Endothelial cell of umbilical vein (primary cell): ENCODE data around the gene PARD3B. TPM values are rescaled to one million over a fixed set of nuclear protein-coding genes. Genes with fewer than 3 reads are reported as not detected.

ENCODE experiments used
- BruUV-seq: library from RNA; stranded (reverse); fragments of 400-500 nt; replicated peaks from 2 replicates; lab custom pipeline; 2021; lab: Mats Ljungman, UMichigan
- CTCF ChIA-PET: fragments of 300-600, 350-600 bp; sonication (Branson Sonifier 250); formaldehyde crosslinking; loops from one replicate; lab custom pipeline; 2021; ENCODE audit warnings: antibody characterized with exemption, inconsistent platforms; lab: Charles Lee
- POLR2A ChIA-PET: fragments of 300-600, 350-600 bp; sonication (Branson Sonifier 250); formaldehyde crosslinking; loops from one replicate; lab custom pipeline; 2021; ENCODE audit warnings: antibody characterized with exemption, inconsistent platforms; lab: Charles Lee
- DNase-seq: peaks from one replicate; pipeline ENCODE4 v3.0.0-alpha.2; 2011; ENCODE audit warnings: low read depth, low spot score
- FAIRE-seq: peaks from 2 replicates; lab custom pipeline; 2011; peaks lifted over from hg19 to GRCh38; lab: Jason Lieb, UNC
- H2AFZ ChIP-seq: 2 replicates; pipeline ENCODE4 v1.6.0; 2012; ENCODE audit warnings: low read depth, low read length, control low read depth, inconsistent platforms
- H3K27ac ChIP-seq: 2 replicates; pipeline ENCODE4 v1.5.1; 2011; ENCODE audit warnings: low read depth, mild to moderate bottlenecking, control low read depth, low read length, moderate library complexity; ENCODE audit not compliant: insufficient read depth
- H3K27me3 ChIP-seq, 2 experiments: 2 replicates each; pipeline versions ENCODE4 v1.6.0 to v1.6.1; 2011; ENCODE audit warnings: low read length in 2 of 2, mixed read lengths in 1 of 2; ENCODE audit not compliant: control insufficient read depth in 2 of 2, insufficient read depth in 2 of 2
- H3K36me3 ChIP-seq, 2 experiments: 2 replicates in 1 of 2; 3 replicates in 1 of 2; pipeline ENCODE4 v1.5.1; 2011; ENCODE audit warnings: low read length in 2 of 2, mild to moderate bottlenecking in 1 of 2, moderate library complexity in 1 of 2; ENCODE audit not compliant: control insufficient read depth in 2 of 2, insufficient read depth in 2 of 2; ENCODE audit errors: extremely low read depth in 1 of 2
- H3K4me1 ChIP-seq: 3 replicates; pipeline ENCODE4 v1.5.1; 2011; ENCODE audit warnings: mild to moderate bottlenecking, low read length; ENCODE audit not compliant: control insufficient read depth, insufficient read depth; ENCODE audit errors: extremely low read depth
- H3K4me2 ChIP-seq: 2 replicates; pipeline ENCODE4 v1.6.1; 2011; ENCODE audit warnings: low read length, control low read depth, mixed read lengths; ENCODE audit not compliant: insufficient read depth
- H3K4me3 ChIP-seq, 3 experiments: fragments of 200-600 bp in 1 of 3; sonication (generic), shearing (Covaris generic) in 1 of 3; replicated peaks in 1 of 3; 2 replicates each; pipeline ENCODE4 v1.5.1; 2011 to 2016; ENCODE audit warnings: control low read depth in 3 of 3, low read length in 3 of 3, mild to moderate bottlenecking in 2 of 3, inconsistent platforms in 1 of 3, low read depth in 1 of 3, moderate library complexity in 1 of 3; ENCODE audit not compliant: insufficient read depth in 1 of 3
- H3K79me2 ChIP-seq: 2 replicates; pipeline ENCODE4 v1.6.0; 2012; ENCODE audit warnings: low read length, inconsistent platforms; ENCODE audit not compliant: control insufficient read depth, insufficient read depth
- H3K9ac ChIP-seq: replicated peaks from 2 replicates; pipeline ENCODE3; 2011; ENCODE audit warnings: low read length, control low read depth; ENCODE audit not compliant: insufficient read depth; ENCODE audit errors: extremely low read depth
- H3K9me1 ChIP-seq: replicated peaks from 3 replicates; pipeline ENCODE4 v1.6.0; 2011; ENCODE audit warnings: mild to moderate bottlenecking, low read length; ENCODE audit not compliant: control insufficient read depth, insufficient read depth; ENCODE audit errors: extremely low read depth
- H3K9me3 ChIP-seq: replicated peaks from 2 replicates; pipeline ENCODE4 v1.5.1; 2012; ENCODE audit warnings: low read length, inconsistent platforms; ENCODE audit not compliant: control insufficient read depth, insufficient read depth
- H4K20me1 ChIP-seq: replicated peaks from 2 replicates; pipeline ENCODE3; 2011; ENCODE audit warnings: mild to moderate bottlenecking, low read length; ENCODE audit not compliant: control insufficient read depth, insufficient read depth; ENCODE audit errors: extremely low read depth
- EZH2 ChIP-seq: IDR thresholded peaks from 2 replicates; pipeline ENCODE4 v1.6.1; 2012; ENCODE audit warnings: borderline replicate concordance, low read depth, mild to moderate bottlenecking, moderate library complexity, low read length, inconsistent platforms; ENCODE audit not compliant: severe bottlenecking
- FOS ChIP-seq: IDR thresholded peaks from 2 replicates; pipeline ENCODE4 v1.6.1; 2011; ENCODE audit warnings: mild to moderate bottlenecking, low read length, moderate library complexity, borderline replicate concordance; ENCODE audit not compliant: insufficient read depth
- GATA2 ChIP-seq: IDR thresholded peaks from 2 replicates; pipeline ENCODE4 v1.7.0; 2011; ENCODE audit warnings: low read depth, mild to moderate bottlenecking, moderate library complexity, mixed read lengths, low read length; ENCODE audit not compliant: insufficient read length, insufficient read depth
- JUN ChIP-seq: IDR thresholded peaks from 2 replicates; pipeline ENCODE4 v1.6.1; 2011; ENCODE audit warnings: borderline replicate concordance, low read depth; ENCODE audit not compliant: insufficient read length, insufficient read depth
- MYC ChIP-seq: IDR thresholded peaks from one replicate; pipeline ENCODE4 v1.6.1; 2011; ENCODE audit warnings: mild to moderate bottlenecking, low read depth, low read length
- POLR2A ChIP-seq: IDR thresholded peaks from 2 replicates; pipeline ENCODE4 v1.6.1; 2012; ENCODE audit warnings: low read depth, mild to moderate bottlenecking, control low read depth, low read length
- POLR2AphosphoS5 ChIP-seq: IDR thresholded peaks from 2 replicates; pipeline ENCODE4 v1.6.1; 2012; ENCODE audit warnings: low read depth, mild to moderate bottlenecking, control low read depth, low read length, moderate library complexity; ENCODE audit not compliant: insufficient read depth
- dilution Hi-C: fragments of 300-500 bp; cut with MboI; formaldehyde crosslinking; loops from one replicate; pipeline ENCODE4 v1.15.0; 2019; ENCODE audit warnings: low sequenced_read_pairs; ENCODE audit not compliant: extremely low pct_ligation_motif_present
- intact Hi-C: fragments of 100-400 bp; cut with micrococcal nuclease; formaldehyde crosslinking; loops from one replicate; pipeline ENCODE4 v1.10.0; 2022
- polyA plus RNA-seq, 4 experiments: library from polyadenylated mRNA; depleted of rRNA in 3 of 4; stranded (reverse) in 3 of 4; unstranded in 1 of 4; fragments of >200 nt; gene quantifications; 2 replicates each; pipeline versions ENCODE4 v1.2.1 to v1.2.3, GENCODE V29; 2011 to 2012; ENCODE audit warnings: missing spikeins in 1 of 4
- total RNA-seq: library from RNA; stranded (reverse); gene quantifications from 2 replicates; pipeline ENCODE4 v1.2.3, GENCODE V29; 2021
- TF ChIP-seq, protein P1 (sequence below): IDR thresholded peaks from 2 replicates; pipeline ENCODE4 v1.6.1; 2011; ENCODE audit not compliant: insufficient read depth, insufficient read length
- TF ChIP-seq, protein P2 (sequence below), 2 donors: IDR thresholded peaks; 1 replicate in 1 of 2; 2 replicates in 1 of 2; pipeline ENCODE4 v1.5.1; 2011; ENCODE audit warnings: low read length in 2 of 2, mild to moderate bottlenecking in 2 of 2, moderate library complexity in 2 of 2, control low read depth in 1 of 2, inconsistent platforms in 1 of 2, low read depth in 1 of 2; ENCODE audit not compliant: insufficient read depth in 1 of 2; ENCODE audit errors: extremely low read depth in 1 of 2

Gene PARD3B
- total and polyA plus RNA-seq, 2 donors (not counting 3 experiments of a cell fraction or from before 2014, with no cell fraction given): 2.2 to 30.9 TPM

DNA sequence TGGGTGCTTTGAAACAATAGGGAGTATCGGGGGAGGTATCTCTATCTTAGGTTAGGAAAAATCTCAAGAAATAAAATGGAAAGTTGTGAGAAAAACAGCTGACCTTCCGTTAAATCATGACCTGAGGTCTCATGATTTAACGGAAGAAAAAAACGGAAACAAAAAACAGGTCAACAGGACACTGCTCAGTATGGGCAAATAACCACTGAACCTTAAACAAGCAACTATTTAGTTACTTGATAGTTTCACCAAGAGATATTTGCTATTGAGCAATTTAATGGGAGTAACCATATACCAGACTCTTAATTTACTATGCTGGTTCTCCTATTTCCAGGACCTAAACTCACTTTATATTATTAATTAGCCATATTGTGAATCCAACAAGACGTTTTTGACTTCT is 150.8 kb downstream of the PARD3B start:
- H2AFZ ChIP-seq: no peak overlapping the region
- ChIA-PET CTCF (no interaction called here), POLR2A (no interaction called here)
- peaks cover 18% of the 10 kb centered on the region for H3K4me1 ChIP-seq
- H4K20me1 ChIP-seq: no peaks in the 10 kb centered on the region
- no peak overlapping the region for H3K9ac ChIP-seq
- H3K27ac ChIP-seq: no peak overlapping the region
- FAIRE-seq (no peak), DNase-seq (no peak)
- dilution Hi-C loops (no loop called here), intact Hi-C loops (no loop called here)
- no peaks in the 10 kb centered on the region for H3K9me1 ChIP-seq
- no peaks in the 10 kb centered on the region for H3K36me3 ChIP-seq
- H3K9me3 ChIP-seq: no peaks in the 10 kb centered on the region
- H3K4me3 ChIP-seq: no peak overlapping the region
- no peaks in the 10 kb centered on the region for H3K27me3 ChIP-seq
- H3K79me2 ChIP-seq: no peaks in the 10 kb centered on the region
- BruUV-seq: no TSS peak
- H3K4me2 ChIP-seq: no peak overlapping the region
- TF ChIP-seq POLR2AphosphoS5: no peak

DNA sequence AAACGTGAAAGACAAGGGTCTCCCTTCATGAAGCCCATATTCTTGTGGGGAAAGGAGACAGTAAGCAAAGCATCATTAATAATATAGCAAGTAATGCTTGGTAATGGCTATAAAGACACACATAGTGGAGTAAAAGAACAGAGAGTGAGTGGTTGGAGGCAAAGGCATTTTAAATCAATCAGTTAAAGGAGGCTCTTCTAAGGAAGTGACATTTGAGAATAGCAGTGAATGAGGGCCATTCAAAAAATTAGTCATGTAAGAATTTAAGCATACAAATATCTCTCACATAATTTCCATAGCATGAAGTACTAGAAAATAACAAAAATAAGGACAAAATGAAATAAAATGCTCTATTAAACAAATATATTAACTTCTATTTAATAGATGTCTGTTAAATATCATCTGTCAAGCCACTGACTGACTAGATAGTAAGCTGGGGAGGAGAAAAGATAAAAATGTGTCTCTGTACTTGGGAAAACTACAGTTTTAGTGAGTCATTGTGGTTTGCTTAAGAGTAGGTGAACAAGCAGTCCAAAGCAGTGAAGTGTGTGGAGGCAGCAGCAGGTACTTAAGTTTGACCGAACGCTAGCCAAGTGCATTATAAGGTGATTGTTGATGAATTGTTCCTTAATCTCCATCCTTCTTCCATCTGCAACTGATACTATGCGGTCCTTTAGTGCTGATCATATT is 160.1 kb downstream of the PARD3B start:
- Histone ChIP-seq H3K4me2 (no peak overlapping the region), H2AFZ (no peak overlapping the region), H3K79me2 (no peaks in the 10 kb centered on the region), H3K27me3 (no peaks in the 10 kb centered on the region), H3K4me3 (no peak overlapping the region), H3K9me1 (no peaks in the 10 kb centered on the region), H3K4me1 (no peaks in the 10 kb centered on the region), H3K9ac (no peak overlapping the region), H3K9me3 (no peaks in the 10 kb centered on the region), H4K20me1 (no peaks in the 10 kb centered on the region), H3K27ac (no peak overlapping the region), H3K36me3 (no peaks in the 10 kb centered on the region)
- FAIRE-seq (no peak), DNase-seq (no peak)
- TF ChIP-seq, protein P1, sequence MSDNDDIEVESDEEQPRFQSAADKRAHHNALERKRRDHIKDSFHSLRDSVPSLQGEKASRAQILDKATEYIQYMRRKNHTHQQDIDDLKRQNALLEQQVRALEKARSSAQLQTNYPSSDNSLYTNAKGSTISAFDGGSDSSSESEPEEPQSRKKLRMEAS: no peak
- TF ChIP-seq JUN: no peak
- no peak for TF ChIP-seq EZH2
- no peak for TF ChIP-seq FOS
- TF ChIP-seq, protein P2, sequence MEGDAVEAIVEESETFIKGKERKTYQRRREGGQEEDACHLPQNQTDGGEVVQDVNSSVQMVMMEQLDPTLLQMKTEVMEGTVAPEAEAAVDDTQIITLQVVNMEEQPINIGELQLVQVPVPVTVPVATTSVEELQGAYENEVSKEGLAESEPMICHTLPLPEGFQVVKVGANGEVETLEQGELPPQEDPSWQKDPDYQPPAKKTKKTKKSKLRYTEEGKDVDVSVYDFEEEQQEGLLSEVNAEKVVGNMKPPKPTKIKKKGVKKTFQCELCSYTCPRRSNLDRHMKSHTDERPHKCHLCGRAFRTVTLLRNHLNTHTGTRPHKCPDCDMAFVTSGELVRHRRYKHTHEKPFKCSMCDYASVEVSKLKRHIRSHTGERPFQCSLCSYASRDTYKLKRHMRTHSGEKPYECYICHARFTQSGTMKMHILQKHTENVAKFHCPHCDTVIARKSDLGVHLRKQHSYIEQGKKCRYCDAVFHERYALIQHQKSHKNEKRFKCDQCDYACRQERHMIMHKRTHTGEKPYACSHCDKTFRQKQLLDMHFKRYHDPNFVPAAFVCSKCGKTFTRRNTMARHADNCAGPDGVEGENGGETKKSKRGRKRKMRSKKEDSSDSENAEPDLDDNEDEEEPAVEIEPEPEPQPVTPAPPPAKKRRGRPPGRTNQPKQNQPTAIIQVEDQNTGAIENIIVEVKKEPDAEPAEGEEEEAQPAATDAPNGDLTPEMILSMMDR (IDR thresholded peaks at IDR 0.05; ENCODE audit: extremely low read depth in 1 of 2, insufficient read depth in 1 of 2, low read depth in 1 of 2, low read length in 2 of 2): no peak
- TF ChIP-seq GATA2: no peak
- TF ChIP-seq MYC: no peak
- TF ChIP-seq POLR2AphosphoS5: no peak
- no peak for TF ChIP-seq POLR2A
- dilution Hi-C loops (no loop called here), intact Hi-C loops (no loop called here)
- POLR2A ChIA-PET: no interaction called here
- CTCF ChIA-PET: no interaction called here
- BruUV-seq: no TSS peak
